NCI-H2107 treated with DMSO at 0.1 percent for 48 hours (cell line): Measurements from ENCODE around the gene LNPEP.

Source experiments
- DNase-seq: peaks from one replicate; lab custom pipeline; 2025; ENCODE audit not compliant: unreplicated experiment; lab: John Stamatoyannopoulos, UW

The LNPEP gene

GRCh38 chr5:96957254-96958049 is 21.6 kb downstream of the LNPEP start:
- no peak for DNase-seq

GRCh38 chr5:96958977-96959376 is 23.1 kb downstream of the LNPEP start:
- DNase-seq: no peak

GRCh38 chr5:96961053-96961452 is 25.2 kb downstream of the LNPEP start:
- DNase-seq: no peak

- DNase-seq: no peak
Measured at GRCh38 chr5:96962540-96962991, 26.7 kb downstream of the LNPEP start.

GRCh38 chr5:96963267-96963666 is 27.4 kb downstream of the LNPEP start:
- no peak for DNase-seq

GRCh38 chr5:96966801-96967200 is 30.9 kb downstream of the LNPEP start:
- no peak for DNase-seq

- DNase-seq: no peak
Measured at GRCh38 chr5:96967400-96967799, 31.5 kb downstream of the LNPEP start.

GRCh38 chr5:96968074-96968473 is 32.2 kb downstream of the LNPEP start:
- no peak for DNase-seq

GRCh38 chr5:96968614-96969013 is 32.7 kb downstream of the LNPEP start:
- DNase-seq: peak; percentile 23

- no peak for DNase-seq
Measured at GRCh38 chr5:96969366-96969765, 33.5 kb downstream of the LNPEP start.

GRCh38 chr5:96972599-96973334 is 36.9 kb downstream of the LNPEP start:
- no peak for DNase-seq

- DNase-seq: no peak
Measured at GRCh38 chr5:96973532-96974401, 37.9 kb downstream of the LNPEP start.

GRCh38 chr5:96975656-96976055 is 39.8 kb downstream of the LNPEP start:
- no peak for DNase-seq

- DNase-seq: no peak
Measured at GRCh38 chr5:96977228-96977627, 41.3 kb downstream of the LNPEP start.

- no peak for DNase-seq
Measured at GRCh38 chr5:96978812-96979449, 43.1 kb downstream of the LNPEP start.

GRCh38 chr5:96984506-96985192 is 48.8 kb downstream of the LNPEP start:
- no peak for DNase-seq

- no peak for DNase-seq
Measured at GRCh38 chr5:96986450-96986849, 50.6 kb downstream of the LNPEP start.

- DNase-seq: no peak
Measured at GRCh38 chr5:96990102-96990501, 54.2 kb downstream of the LNPEP start.

GRCh38 chr5:96991708-96992107 is 55.8 kb downstream of the LNPEP start:
- DNase-seq: no peak

GRCh38 chr5:96993760-96994159 is 57.9 kb downstream of the LNPEP start:
- DNase-seq: no peak
